Stimulated activated CD4-positive, alpha-beta T cell treated with anti-CD3 and anti-CD28 coated beads, TNF-alpha, amount 100 ng/mL, for 48 hours (primary cell): ENCODE data around the gene GPR50.

Source experiments
- DNase-seq, 3 donors: peaks; one replicate each; pipeline ENCODE4 v3.0.0-alpha.2; 2020; ENCODE audit warnings: low read depth in 3 of 3

The GPR50 gene

DNA sequence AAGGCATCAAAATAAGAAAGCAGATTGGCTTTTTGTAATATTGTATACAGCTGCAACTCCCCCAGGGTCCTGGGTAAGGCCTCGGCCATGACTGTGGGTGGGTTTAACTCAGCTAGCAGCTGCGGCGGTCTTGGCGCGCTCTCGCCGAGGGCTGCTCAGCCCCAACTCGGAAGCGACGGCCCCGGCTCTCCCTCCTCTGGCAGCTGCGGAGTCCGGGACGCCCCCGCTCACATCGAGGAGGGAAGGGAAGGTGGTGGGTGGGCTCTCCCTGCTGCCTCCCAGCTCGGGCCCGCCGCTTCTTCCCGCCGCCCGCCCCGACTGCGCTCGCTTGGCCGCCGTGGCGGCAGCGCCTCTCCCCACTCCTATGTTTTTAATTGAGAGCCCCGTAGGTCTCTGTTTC lies 51.2 kb downstream of the GPR50 start:
- no peak for DNase-seq

GRCh38 chrX:151228935-151229334 lies 52.6 kb downstream of the GPR50 start:
- DNase-seq = no peak
